GM12801 (cell line): ENCODE measurements around the gene PRLR.

ENCODE experiments used
- CTCF ChIP-seq: IDR thresholded peaks from one replicate; pipeline ENCODE4 v1.5.1; 2011; ENCODE audit warnings: control low read depth; ENCODE audit not compliant: insufficient read length; ENCODE audit errors: extremely low read depth

PRLR gene

GRCh38 chr5:35016174-35017051 is 213.9 kb downstream of the PRLR start:
- no peak for TF ChIP-seq CTCF

GRCh38 chr5:35015063-35015462 is 215.2 kb downstream of the PRLR start:
- TF ChIP-seq CTCF: no peak

DNA sequence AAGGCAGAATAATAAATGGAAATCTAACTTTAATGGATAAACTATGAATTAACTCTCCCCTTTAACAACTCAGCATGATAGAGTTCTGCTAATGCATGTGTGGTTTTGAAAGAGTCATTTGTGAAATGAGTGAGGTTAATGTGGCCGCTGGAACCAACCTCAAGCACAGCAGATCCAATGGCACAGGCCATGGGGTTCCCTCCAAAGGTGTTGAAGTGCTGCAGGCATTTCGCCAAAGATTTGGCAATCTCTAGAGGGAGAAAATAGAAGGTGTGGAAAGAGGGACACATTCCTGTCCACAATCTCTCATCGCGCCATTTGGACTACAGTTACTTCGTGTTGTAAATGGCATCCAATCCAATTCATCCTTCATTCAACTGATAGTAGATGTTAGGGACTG is 217.5 kb downstream of the PRLR start:
- no peak for TF ChIP-seq CTCF

GRCh38 chr5:35012365-35012764 is 217.9 kb downstream of the PRLR start:
- TF ChIP-seq CTCF: no peak

GRCh38 chr5:35010676-35011075 is 219.6 kb downstream of the PRLR start:
- no peak for TF ChIP-seq CTCF

DNA sequence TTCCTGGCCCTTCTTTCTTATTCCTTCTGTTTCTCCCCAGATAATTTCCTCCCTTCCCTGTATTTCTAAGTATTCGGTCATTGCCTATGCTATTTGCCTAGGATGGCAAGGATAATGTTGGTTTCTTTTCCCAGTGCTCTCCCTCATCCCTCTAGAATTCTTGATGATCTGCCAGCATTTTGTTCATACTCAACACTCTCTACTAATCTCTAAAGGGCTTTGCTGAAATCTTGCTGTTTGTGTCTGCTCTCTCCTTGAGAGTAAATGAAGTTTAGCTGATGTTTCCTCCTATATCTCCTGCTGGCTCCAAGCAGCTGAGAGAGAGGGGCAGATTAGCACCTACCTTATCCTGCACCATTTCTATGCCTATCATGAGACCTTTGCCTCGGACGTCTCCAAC is 220.6 kb downstream of the PRLR start:
- no peak for TF ChIP-seq CTCF

DNA sequence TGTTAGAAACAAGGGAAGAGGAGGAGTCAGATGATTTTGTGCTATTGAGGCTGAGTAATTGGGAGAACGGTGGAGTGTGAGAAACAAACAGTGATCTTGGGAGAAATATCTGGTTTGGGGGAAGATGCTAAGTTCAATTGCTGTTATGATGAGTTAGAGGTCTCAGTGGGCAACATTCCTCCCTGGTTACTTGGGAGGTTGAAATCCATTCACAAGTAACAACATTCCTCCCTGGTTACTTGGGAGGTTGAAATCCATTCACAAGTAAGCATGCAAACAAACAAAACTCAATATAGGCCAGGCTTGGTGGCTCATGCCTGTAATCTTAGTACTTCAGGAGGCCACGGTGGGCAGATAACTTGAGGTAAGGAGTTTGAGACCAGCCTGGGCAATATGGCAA is 221.3 kb downstream of the PRLR start:
- TF ChIP-seq CTCF: no peak
